HEK293 (cell line): ENCODE data around the gene CASQ2.

Source experiments
- TSHZ1 ChIP-seq: fragments of 450-650 bp; formaldehyde crosslinking; IDR thresholded peaks from 2 replicates; pipeline ENCODE4 v1.5.1; 2016; ENCODE audit warnings: missing biosample characterization, missing genetic modification characterization, borderline replicate concordance
- ZNF10 ChIP-seq: fragments of 450-650 bp; formaldehyde crosslinking; IDR thresholded peaks from 2 replicates; pipeline ENCODE4 v1.5.1; 2017; ENCODE audit warnings: missing biosample characterization, missing genetic modification characterization
- ZNF280D ChIP-seq: fragments of 450-650 bp; formaldehyde crosslinking; IDR thresholded peaks from 2 replicates; pipeline ENCODE4 v1.5.1; 2016; ENCODE audit warnings: missing biosample characterization, missing genetic modification characterization
- ZNF560 ChIP-seq: fragments of 450-650 bp; formaldehyde crosslinking; IDR thresholded peaks from 2 replicates; pipeline ENCODE4 v1.5.1; 2017; ENCODE audit warnings: missing biosample characterization, missing genetic modification characterization, borderline replicate concordance
- ZNF692 ChIP-seq: fragments of 450-650 bp; formaldehyde crosslinking; IDR thresholded peaks from 2 replicates; pipeline ENCODE4 v1.5.1; 2016; ENCODE audit warnings: missing biosample characterization, missing genetic modification characterization

Gene CASQ2

GRCh38 chr1:115650961-115651360 lies 117.6 kb downstream of the CASQ2 start (continued):
- TF ChIP-seq TSHZ1 (tag by site-specific recombination): no peak
- TF ChIP-seq ZNF560: no peak
- TF ChIP-seq ZNF280D (tag by site-specific recombination): no peak
- TF ChIP-seq ZNF10 (tag by site-specific recombination): no peak
- no peak for TF ChIP-seq ZNF692 (tag by site-specific recombination)
